Trophoblast cell (in vitro differentiated cells and primary cell): ENCODE data around the gene PRR23E.

Experiments
- DNase-seq, 2 donors: peaks; one replicate each; pipeline ENCODE4 v3.0.0-alpha.2; 2016
- H2AFZ ChIP-seq: 2 replicates; pipeline ENCODE4 v1.6.1; 2013; ENCODE audit warnings: low read length, moderate library complexity, mild to moderate bottlenecking; ENCODE audit not compliant: insufficient read depth, poor library complexity
- H2AK5ac ChIP-seq: 2 replicates; pipeline ENCODE4 v1.6.1; 2013; ENCODE audit warnings: mild to moderate bottlenecking, low read length
- H2BK120ac ChIP-seq: 2 replicates; pipeline ENCODE4 v1.6.1; 2013; ENCODE audit warnings: low read length, mild to moderate bottlenecking, moderate library complexity; ENCODE audit not compliant: insufficient read depth, poor library complexity
- H2BK12ac ChIP-seq: 2 replicates; pipeline ENCODE4 v1.6.1; 2013; ENCODE audit warnings: mild to moderate bottlenecking, low read length, moderate library complexity
- H2BK5ac ChIP-seq: 2 replicates; pipeline ENCODE4 v1.6.1; 2013; ENCODE audit warnings: low read length, low read depth, moderate library complexity, mild to moderate bottlenecking; ENCODE audit not compliant: poor library complexity
- H3K14ac ChIP-seq: 2 replicates; pipeline ENCODE4 v1.6.1; 2013; ENCODE audit warnings: mild to moderate bottlenecking, low read length
- H3K18ac ChIP-seq: 2 replicates; pipeline ENCODE4 v1.6.1; 2013; ENCODE audit warnings: mild to moderate bottlenecking, low read length
- H3K23ac ChIP-seq: 2 replicates; pipeline ENCODE4 v1.6.1; 2013; ENCODE audit warnings: low read length
- H3K27ac ChIP-seq: 2 replicates; pipeline ENCODE4 v1.5.1; 2013; ENCODE audit warnings: low read depth, mild to moderate bottlenecking, inconsistent platforms, low read length, moderate library complexity
- H3K27me3 ChIP-seq: 2 replicates; pipeline ENCODE4 v1.6.1; 2013; ENCODE audit warnings: inconsistent platforms, mild to moderate bottlenecking, low read length, moderate library complexity; ENCODE audit not compliant: insufficient read depth
- H3K36me3 ChIP-seq, 2 experiments: 1 replicate in 1 of 2; 2 replicates in 1 of 2; pipeline ENCODE4 v1.6.1; 2013; ENCODE audit warnings: low read length in 2 of 2, mild to moderate bottlenecking in 2 of 2, moderate library complexity in 1 of 2; ENCODE audit not compliant: insufficient read depth in 2 of 2, control insufficient read depth in 1 of 2
- H3K4ac ChIP-seq: 2 replicates; pipeline ENCODE4 v1.6.1; 2013; ENCODE audit warnings: low read depth, mild to moderate bottlenecking, low read length, moderate library complexity
- H3K4me1 ChIP-seq, 2 experiments: 1 replicate in 1 of 2; 2 replicates in 1 of 2; pipeline ENCODE4 v1.6.1; 2013; ENCODE audit warnings: low read length in 2 of 2, mild to moderate bottlenecking in 2 of 2, moderate library complexity in 1 of 2; ENCODE audit not compliant: insufficient read depth in 2 of 2, control insufficient read depth in 1 of 2
- H3K4me2 ChIP-seq: 2 replicates; pipeline ENCODE4 v1.6.1; 2013; ENCODE audit warnings: inconsistent platforms, mild to moderate bottlenecking, low read length, moderate library complexity
- H3K4me3 ChIP-seq: 2 replicates; pipeline ENCODE4 v1.5.1; 2013; ENCODE audit warnings: mild to moderate bottlenecking, low read depth, low read length, inconsistent platforms
- H3K79me1 ChIP-seq: one replicate; pipeline ENCODE4 v1.6.1; 2013; ENCODE audit warnings: low read length
- H3K79me2 ChIP-seq: 2 replicates; pipeline ENCODE4 v1.6.1; 2013; ENCODE audit warnings: low read length, mild to moderate bottlenecking; ENCODE audit not compliant: control insufficient read depth, insufficient read depth, poor library complexity
- H3K9ac ChIP-seq: 2 replicates; pipeline ENCODE4 v1.6.1; 2013; ENCODE audit warnings: mild to moderate bottlenecking, low read length
- H3K9me3 ChIP-seq: 2 replicates; pipeline ENCODE4 v1.6.1; 2013; ENCODE audit warnings: low read depth, mild to moderate bottlenecking, control low read depth, inconsistent platforms, low read length; ENCODE audit not compliant: insufficient read depth
- H4K12ac ChIP-seq: 2 replicates; pipeline ENCODE4 v1.6.1; 2013; ENCODE audit warnings: low read depth, mild to moderate bottlenecking, low read length, moderate library complexity
- H4K8ac ChIP-seq: 2 replicates; pipeline ENCODE4 v1.6.1; 2013; ENCODE audit warnings: low read depth, mild to moderate bottlenecking, low read length, moderate library complexity
- H4K91ac ChIP-seq: one replicate; pipeline ENCODE4 v1.6.1; 2013; ENCODE audit warnings: low read depth, mild to moderate bottlenecking, low read length, moderate library complexity
- WGBS: extraction: QIAGEN DNeasy Blood & Tissue Kit; methylation state at CpG from one replicate; pipeline ENCODE4 v1.1.7; 2013; ENCODE audit warnings: missing lambda C conversion rate; ENCODE audit not compliant: insufficient read length, insufficient coverage; ENCODE audit errors: extremely low coverage; 5-methylcytosine and 5-hydroxymethylcytosine counted together

PRR23E gene

GRCh38 chr3:127161973-127162579 is 30.9 kb upstream of the PRR23E start:
- Histone ChIP-seq H3K9me3 (no peaks in the 10 kb centered on the region), H3K9ac (no peak overlapping the region), H3K27me3 (no peaks in the 10 kb centered on the region), H3K27ac (no peak overlapping the region), H3K4ac (no peak overlapping the region), H3K14ac (no peak overlapping the region), H3K4me2 (no peak overlapping the region), H2BK120ac (no peak overlapping the region), H3K4me3 (no peak overlapping the region), H3K4me1 (no peaks in the 10 kb centered on the region), H2AFZ (no peak overlapping the region), H4K91ac (no peak overlapping the region), H4K12ac (no peak overlapping the region), H4K8ac (no peak overlapping the region), H2AK5ac (no peak overlapping the region), H3K18ac (no peak overlapping the region), H3K23ac (no peak overlapping the region), H2BK5ac (no peak overlapping the region), H3K79me2 (no peaks in the 10 kb centered on the region), H2BK12ac (no peak overlapping the region), H3K79me1 (no peaks in the 10 kb centered on the region), H3K36me3 (no peaks in the 10 kb centered on the region)
- 100% methylated on average over 1 of the region's 2 CpGs for WGBS
- no peak for DNase-seq

GRCh38 chr3:127162947-127163645 is 29.8 kb upstream of the PRR23E start:
- no peak overlapping the region for H3K4me3 ChIP-seq
- no peak overlapping the region for H2AK5ac ChIP-seq
- no peaks in the 10 kb centered on the region for H3K27me3 ChIP-seq
- no peaks in the 10 kb centered on the region for H3K4me1 ChIP-seq
- H4K12ac ChIP-seq = no peak overlapping the region
- no peaks in the 10 kb centered on the region for H3K79me2 ChIP-seq
- WGBS = no CpG with 5 or more reads among the region's 15 CpGs
- no peak overlapping the region for H2AFZ ChIP-seq
- H4K91ac ChIP-seq = no peak overlapping the region
- H3K9me3 ChIP-seq = peaks cover under 1% of the 10 kb centered on the region
- no peaks in the 10 kb centered on the region for H3K79me1 ChIP-seq
- H3K36me3 ChIP-seq = no peaks in the 10 kb centered on the region
- H3K18ac ChIP-seq = no peak overlapping the region
- no peak overlapping the region for H3K23ac ChIP-seq
- no peak overlapping the region for H2BK120ac ChIP-seq
- H4K8ac ChIP-seq = no peak overlapping the region
- no peak overlapping the region for H3K4ac ChIP-seq
- H3K4me2 ChIP-seq = no peak overlapping the region
- H2BK12ac ChIP-seq = no peak overlapping the region
- no peak overlapping the region for H3K14ac ChIP-seq
- peak in 1 of 2 donors; percentile 25 for DNase-seq
- no peak overlapping the region for H3K27ac ChIP-seq
- H3K9ac ChIP-seq = no peak overlapping the region
- no peak overlapping the region for H2BK5ac ChIP-seq

GRCh38 chr3:127164615-127165014 is 28.3 kb upstream of the PRR23E start:
- no peaks in the 10 kb centered on the region for H3K79me2 ChIP-seq
- H3K79me1 ChIP-seq = no peaks in the 10 kb centered on the region
- no peak overlapping the region for H3K9ac ChIP-seq
- no peak overlapping the region for H2BK120ac ChIP-seq
- no peak overlapping the region for H3K18ac ChIP-seq
- H3K27ac ChIP-seq = no peak overlapping the region
- no peak overlapping the region for H3K4ac ChIP-seq
- H2AK5ac ChIP-seq = no peak overlapping the region
- no peak overlapping the region for H2BK5ac ChIP-seq
- H4K12ac ChIP-seq = no peak overlapping the region
- H2BK12ac ChIP-seq = no peak overlapping the region
- no peak overlapping the region for H4K8ac ChIP-seq
- no peak overlapping the region for H3K23ac ChIP-seq
- no peaks in the 10 kb centered on the region for H3K4me1 ChIP-seq
- no peaks in the 10 kb centered on the region for H3K36me3 ChIP-seq
- H3K27me3 ChIP-seq = no peaks in the 10 kb centered on the region
- no peak overlapping the region for H2AFZ ChIP-seq
- no CpG with 5 or more reads among the region's 5 CpGs for WGBS
- no peak overlapping the region for H3K14ac ChIP-seq
- peaks cover 4% of the 10 kb centered on the region for H3K9me3 ChIP-seq
- no peak for DNase-seq
- H3K4me3 ChIP-seq = no peak overlapping the region
- H3K4me2 ChIP-seq = no peak overlapping the region
- no peak overlapping the region for H4K91ac ChIP-seq

- no peak overlapping the region for H3K27ac ChIP-seq
- no peak overlapping the region for H4K12ac ChIP-seq
- H4K91ac ChIP-seq = no peak overlapping the region
- no peak overlapping the region for H3K4ac ChIP-seq
- no peak overlapping the region for H3K14ac ChIP-seq
- no peak overlapping the region for H3K23ac ChIP-seq
- H2BK120ac ChIP-seq = no peak overlapping the region
- H3K79me1 ChIP-seq = no peaks in the 10 kb centered on the region
- no peak for DNase-seq
- no peak overlapping the region for H4K8ac ChIP-seq
- H3K27me3 ChIP-seq = no peaks in the 10 kb centered on the region
- no peak overlapping the region for H3K4me2 ChIP-seq
- H3K9ac ChIP-seq = no peak overlapping the region
- no peaks in the 10 kb centered on the region for H3K79me2 ChIP-seq
- peaks cover 4% of the 10 kb centered on the region for H3K9me3 ChIP-seq
- WGBS = no CpG with 5 or more reads among the region's 2 CpGs
- no peak overlapping the region for H2BK5ac ChIP-seq
- H2BK12ac ChIP-seq = no peak overlapping the region
- H3K4me1 ChIP-seq = no peaks in the 10 kb centered on the region
- H3K36me3 ChIP-seq = no peaks in the 10 kb centered on the region
- H3K4me3 ChIP-seq = no peak overlapping the region
- no peak overlapping the region for H2AFZ ChIP-seq
- no peak overlapping the region for H2AK5ac ChIP-seq
- H3K18ac ChIP-seq = no peak overlapping the region
These were observed 27.9 kb upstream of the PRR23E start for GRCh38 chr3:127165036-127165435.
